BJ (cell line): ENCODE measurements around the gene GOLGA7B. TPM values are rescaled to one million over a fixed set of nuclear protein-coding genes. Genes with fewer than 3 reads are reported as not detected.

Source experiments
- CTCF ChIA-PET: fragments of 350-600 bp; formaldehyde crosslinking; extraction: SDS; loops from one replicate; lab custom pipeline; 2021; ENCODE audit warnings: antibody characterized with exemption, inconsistent platforms; lab: Yijun Ruan, JAX
- POLR2A ChIA-PET: fragments of 300-600 bp; sonication (Branson Sonifier 250); formaldehyde crosslinking; extraction: SDS; loops from one replicate; lab custom pipeline; 2021; ENCODE audit warnings: antibody characterized with exemption; lab: Charles Lee
- DNase-seq: peaks from one replicate; pipeline ENCODE4 v3.0.0-alpha.2; 2011; ENCODE audit warnings: low read depth
- H3K27me3 ChIP-seq: 2 replicates; pipeline ENCODE4 v1.6.0; 2011; ENCODE audit warnings: low read length; ENCODE audit not compliant: control insufficient read depth, insufficient read depth
- H3K36me3 ChIP-seq: 2 replicates; pipeline ENCODE4 v1.5.1; 2011; ENCODE audit warnings: low read length; ENCODE audit not compliant: control insufficient read depth, insufficient read depth
- H3K4me3 ChIP-seq: 2 replicates; pipeline ENCODE4 v1.5.1; 2011; ENCODE audit warnings: low read depth, mild to moderate bottlenecking, control low read depth, low read length
- polyA plus RNA-seq: library from polyadenylated mRNA; depleted of rRNA; stranded (reverse); fragments of >200 nt; gene quantifications from 2 replicates; pipeline ENCODE4 v1.2.3, GENCODE V29; 2011
- TF ChIP-seq, protein P1 (sequence below): IDR thresholded peaks from 2 replicates; pipeline ENCODE4 v1.5.1; 2011; ENCODE audit warnings: low read depth, mild to moderate bottlenecking, control low read depth, inconsistent platforms, low read length, moderate library complexity; ENCODE audit not compliant: insufficient read depth

The GOLGA7B gene
- polyA plus RNA-seq, 1 experiment = 0.01 TPM

DNA sequence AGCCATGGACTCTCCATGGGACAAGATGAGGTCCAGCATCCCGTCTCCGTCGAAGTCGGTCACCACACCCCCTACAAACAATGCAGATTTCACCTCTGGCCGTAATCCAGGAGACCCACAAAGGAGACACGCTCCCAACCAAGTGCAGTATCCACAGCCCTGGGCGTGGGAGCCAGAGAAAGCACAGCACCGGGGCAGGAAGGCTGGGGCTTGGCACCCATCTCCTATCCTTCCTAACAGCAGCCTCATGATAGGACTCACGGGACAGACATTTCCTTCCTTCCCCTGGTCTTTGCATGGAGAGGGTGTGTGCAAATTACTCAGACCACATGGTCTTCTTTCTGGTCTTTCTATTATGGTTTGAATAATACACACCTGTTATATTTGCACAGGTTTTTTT is 46.3 kb downstream of the GOLGA7B start:
- CTCF ChIA-PET = interaction anchor here (0.8 to 1.8 kb wide), 2 partner anchors 19 to 104 kb away, joined by 3 to 4 read pairs; no protein-coding TSS in a partner anchor
- POLR2A ChIA-PET = no interaction called here
- DNase-seq = no peak
- TF ChIP-seq, protein P1, sequence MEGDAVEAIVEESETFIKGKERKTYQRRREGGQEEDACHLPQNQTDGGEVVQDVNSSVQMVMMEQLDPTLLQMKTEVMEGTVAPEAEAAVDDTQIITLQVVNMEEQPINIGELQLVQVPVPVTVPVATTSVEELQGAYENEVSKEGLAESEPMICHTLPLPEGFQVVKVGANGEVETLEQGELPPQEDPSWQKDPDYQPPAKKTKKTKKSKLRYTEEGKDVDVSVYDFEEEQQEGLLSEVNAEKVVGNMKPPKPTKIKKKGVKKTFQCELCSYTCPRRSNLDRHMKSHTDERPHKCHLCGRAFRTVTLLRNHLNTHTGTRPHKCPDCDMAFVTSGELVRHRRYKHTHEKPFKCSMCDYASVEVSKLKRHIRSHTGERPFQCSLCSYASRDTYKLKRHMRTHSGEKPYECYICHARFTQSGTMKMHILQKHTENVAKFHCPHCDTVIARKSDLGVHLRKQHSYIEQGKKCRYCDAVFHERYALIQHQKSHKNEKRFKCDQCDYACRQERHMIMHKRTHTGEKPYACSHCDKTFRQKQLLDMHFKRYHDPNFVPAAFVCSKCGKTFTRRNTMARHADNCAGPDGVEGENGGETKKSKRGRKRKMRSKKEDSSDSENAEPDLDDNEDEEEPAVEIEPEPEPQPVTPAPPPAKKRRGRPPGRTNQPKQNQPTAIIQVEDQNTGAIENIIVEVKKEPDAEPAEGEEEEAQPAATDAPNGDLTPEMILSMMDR = no peak
- no peak overlapping the region for H3K4me3 ChIP-seq
- H3K27me3 ChIP-seq = peaks cover 4% of the 10 kb centered on the region
- no peaks in the 10 kb centered on the region for H3K36me3 ChIP-seq

DNA sequence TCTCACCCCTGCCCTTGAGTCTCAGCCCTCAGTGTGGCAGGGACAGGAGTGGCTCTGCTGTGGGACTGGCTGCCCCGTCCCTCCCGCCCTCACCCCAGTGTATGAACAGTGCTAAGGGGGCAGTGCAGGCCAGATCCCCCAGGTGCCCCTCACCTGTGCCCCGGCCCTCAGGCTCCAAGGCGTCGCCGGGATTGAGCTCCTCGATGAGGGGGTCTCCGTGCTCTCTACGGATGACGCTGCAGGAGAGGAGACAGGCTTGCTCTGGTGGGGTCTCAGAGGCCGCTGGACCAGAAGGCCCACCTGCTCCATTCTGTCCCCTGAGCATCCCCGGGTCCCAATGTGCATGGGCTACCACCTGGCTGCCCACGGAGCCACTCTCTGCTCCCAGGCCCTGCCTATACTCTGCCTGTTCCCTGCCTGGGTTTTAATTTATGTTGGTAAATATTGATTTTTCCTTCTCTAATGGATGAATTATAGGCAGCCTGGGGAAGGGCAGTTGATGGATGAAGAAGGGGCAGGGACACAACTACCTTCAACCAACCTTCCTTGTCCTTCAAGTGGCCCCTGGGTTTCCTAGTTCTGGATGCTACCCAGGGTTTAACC is 47.2 kb downstream of the GOLGA7B start:
- CTCF ChIA-PET = interaction anchor here (0.8 to 1.8 kb wide), 4 partner anchors 11 to 105 kb away, joined by 3 to 4 read pairs (median 4); no protein-coding TSS in a partner anchor
- TF ChIP-seq, protein P1 = no peak
- H3K4me3 ChIP-seq = no peak overlapping the region
- POLR2A ChIA-PET = no interaction called here
- no peak for DNase-seq
- H3K27me3 ChIP-seq = peaks cover 5% of the 10 kb centered on the region
- H3K36me3 ChIP-seq = no peaks in the 10 kb centered on the region

DNA sequence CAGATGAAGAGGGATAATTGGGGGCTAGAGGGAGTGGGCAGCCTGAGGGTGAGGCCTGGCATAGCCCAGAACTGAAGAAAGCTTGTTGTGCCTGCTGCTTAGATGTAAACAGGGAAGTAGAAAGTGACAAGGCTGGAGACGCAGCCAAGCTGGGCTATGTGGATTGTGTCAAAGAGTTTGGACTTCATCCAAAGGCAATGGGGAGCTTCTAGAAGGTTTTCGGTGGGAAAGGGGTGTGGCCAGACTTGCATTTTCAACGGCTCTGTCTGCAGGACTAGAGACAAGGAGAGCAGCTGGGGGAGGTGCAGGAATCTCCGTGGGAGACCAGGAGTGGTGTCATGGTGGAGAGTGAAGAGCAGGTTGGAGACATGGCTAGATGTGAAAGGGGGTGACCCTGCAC is 48.8 kb downstream of the GOLGA7B start:
- no peak overlapping the region for H3K4me3 ChIP-seq
- H3K36me3 ChIP-seq = no peaks in the 10 kb centered on the region
- ChIA-PET CTCF (interaction anchor here (0.9 to 1.1 kb wide), 2 partner anchors 10 to 17 kb away, joined by 3 to 7 read pairs; no protein-coding TSS in a partner anchor), POLR2A (no interaction called here)
- TF ChIP-seq, protein P1 = no peak
- peaks cover 5% of the 10 kb centered on the region for H3K27me3 ChIP-seq
- DNase-seq = no peak

DNA sequence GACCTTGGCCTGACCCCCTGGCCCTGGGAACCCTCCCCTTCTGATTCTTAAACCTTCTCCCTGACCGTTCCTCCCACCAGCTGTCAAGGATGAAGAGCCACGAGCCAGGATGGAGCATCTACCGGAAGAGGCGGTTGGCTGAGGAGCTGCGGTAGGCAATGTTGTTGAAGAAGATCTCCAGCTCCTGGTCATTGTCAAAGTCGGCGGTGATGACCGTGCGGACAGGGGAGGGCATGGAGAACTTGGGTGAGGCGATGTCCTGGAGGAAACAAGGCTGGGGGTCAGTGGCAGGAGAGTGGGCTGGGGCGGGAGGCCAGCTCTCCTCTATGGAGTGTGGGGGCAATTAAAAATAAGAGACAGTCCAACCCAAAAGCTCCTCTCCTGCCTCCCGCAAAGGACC is 51.7 kb downstream of the GOLGA7B start:
- Histone ChIP-seq H3K4me3 (no peak overlapping the region), H3K36me3 (no peaks in the 10 kb centered on the region), H3K27me3 (peaks cover 8% of the 10 kb centered on the region)
- no peak for DNase-seq
- TF ChIP-seq, protein P1 = no peak
- POLR2A ChIA-PET = no interaction called here
- CTCF ChIA-PET = interaction anchor here (1.2 kb wide), 1 partner anchor 13 kb away, joined by 5 read pairs; no protein-coding TSS in a partner anchor

DNA sequence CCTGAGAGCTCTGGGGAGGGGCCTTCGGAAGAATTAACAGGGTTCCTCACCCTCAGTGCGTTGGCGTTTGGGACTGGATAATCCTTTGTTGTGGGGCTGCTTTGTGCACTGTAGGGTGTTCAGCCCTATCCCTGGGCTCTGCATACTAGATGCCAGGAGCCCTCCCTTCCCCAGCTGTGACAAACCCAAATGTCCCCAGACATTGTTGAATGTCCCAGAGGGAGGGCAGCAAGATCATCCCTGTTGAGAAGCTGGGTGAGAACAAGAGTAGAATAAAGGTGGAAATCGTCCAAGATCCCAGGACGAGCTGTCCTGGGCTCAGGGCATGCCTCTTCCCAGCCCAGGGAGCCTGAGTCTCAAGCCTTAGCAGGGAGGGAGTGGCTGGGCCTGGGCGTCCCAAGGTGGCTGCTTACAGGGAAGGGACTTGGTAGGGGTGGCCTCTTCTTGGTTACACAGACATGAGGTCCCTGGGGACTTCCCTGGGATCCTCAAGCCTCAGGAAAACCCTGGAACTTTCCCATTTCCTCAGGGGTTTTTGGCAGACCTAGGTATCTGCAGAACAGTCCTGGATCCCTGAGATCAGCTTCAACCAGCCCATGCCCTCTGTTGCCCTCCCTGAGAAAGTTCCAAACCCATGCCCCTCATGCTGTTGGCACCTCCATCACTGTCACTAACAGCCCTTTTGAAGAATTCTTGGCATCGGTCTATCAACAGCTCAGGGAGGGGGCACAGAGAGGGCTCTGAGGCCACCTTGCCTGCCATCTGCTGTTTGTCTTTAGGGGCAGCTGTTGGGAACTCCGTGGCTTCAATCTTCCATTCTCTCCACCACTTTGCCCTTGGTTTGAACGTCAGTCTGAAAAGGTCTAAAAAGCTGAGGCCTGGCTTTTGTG is 53.7 kb downstream of the GOLGA7B start:
- Histone ChIP-seq H3K36me3 (no peaks in the 10 kb centered on the region), H3K4me3 (no peak overlapping the region), H3K27me3 (peaks cover 10% of the 10 kb centered on the region)
- DNase-seq = no peak
- POLR2A ChIA-PET = no interaction called here
- CTCF ChIA-PET = interaction anchor here (1.0 to 2.4 kb wide), 3 partner anchors 11 to 34 kb away, joined by 4 to 16 read pairs (median 5); no protein-coding TSS in a partner anchor
- TF ChIP-seq, protein P1 = no peak
